HG03066 (cell line): ENCODE results near the gene ZBTB45.

Source experiments
- ATAC-seq: cut with Tn5 transposase; IDR thresholded peaks from one replicate; pipeline ENCODE4 v1.9.1; 2021; ENCODE audit warnings: low read depth; ENCODE audit not compliant: unreplicated experiment

The ZBTB45 gene

DNA sequence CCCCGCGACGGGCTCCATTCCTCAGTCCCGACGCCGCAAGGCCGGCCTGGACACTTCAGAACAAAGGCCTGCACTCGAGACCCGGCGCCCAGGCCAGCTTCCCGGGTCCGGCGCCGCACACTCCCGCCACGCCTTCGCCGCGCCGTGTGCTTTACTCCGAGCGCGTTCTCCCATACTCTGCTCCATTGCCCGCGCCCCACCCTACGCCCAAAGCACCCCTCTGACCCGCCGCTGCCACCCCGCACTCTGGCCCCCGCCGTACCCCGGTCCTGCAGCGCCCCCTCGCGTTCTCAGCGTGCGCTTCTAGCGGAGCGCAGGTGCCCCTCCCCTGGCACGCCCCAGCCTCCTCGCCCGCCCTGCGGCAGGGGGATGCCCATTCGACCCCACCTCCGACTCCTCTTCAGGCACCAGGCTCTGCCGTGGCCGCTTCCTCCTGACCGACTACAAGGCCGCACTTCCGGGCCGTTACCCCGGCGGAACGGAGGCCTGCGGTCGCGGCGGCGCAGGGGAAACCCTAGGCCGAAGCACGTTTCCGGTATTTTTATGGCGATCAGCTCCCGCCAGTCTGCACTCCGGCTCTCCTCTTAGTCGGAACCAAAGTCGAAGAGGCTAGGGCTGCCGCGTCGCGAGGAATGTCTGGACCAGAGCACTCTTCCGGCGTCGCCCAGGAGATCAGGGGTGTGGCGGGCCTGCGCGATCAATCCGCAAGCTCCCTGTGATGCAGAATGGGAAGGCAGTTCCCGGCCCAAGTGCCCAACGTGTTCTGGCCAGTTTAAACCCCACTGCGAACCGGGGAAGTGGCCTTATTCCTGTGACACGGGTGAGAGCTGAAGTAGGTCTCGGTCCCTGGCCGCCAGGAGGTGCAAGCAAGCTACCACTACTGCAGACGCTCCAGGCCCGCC lies at the start of gene ZBTB45:
ZBTB45 (minus strand) TSS at position 456 of the 902 bp plus-strand sequence. CDS start 2,137 bp downstream, outside the sequence.
- ATAC-seq, result peak; percentile 70

DNA sequence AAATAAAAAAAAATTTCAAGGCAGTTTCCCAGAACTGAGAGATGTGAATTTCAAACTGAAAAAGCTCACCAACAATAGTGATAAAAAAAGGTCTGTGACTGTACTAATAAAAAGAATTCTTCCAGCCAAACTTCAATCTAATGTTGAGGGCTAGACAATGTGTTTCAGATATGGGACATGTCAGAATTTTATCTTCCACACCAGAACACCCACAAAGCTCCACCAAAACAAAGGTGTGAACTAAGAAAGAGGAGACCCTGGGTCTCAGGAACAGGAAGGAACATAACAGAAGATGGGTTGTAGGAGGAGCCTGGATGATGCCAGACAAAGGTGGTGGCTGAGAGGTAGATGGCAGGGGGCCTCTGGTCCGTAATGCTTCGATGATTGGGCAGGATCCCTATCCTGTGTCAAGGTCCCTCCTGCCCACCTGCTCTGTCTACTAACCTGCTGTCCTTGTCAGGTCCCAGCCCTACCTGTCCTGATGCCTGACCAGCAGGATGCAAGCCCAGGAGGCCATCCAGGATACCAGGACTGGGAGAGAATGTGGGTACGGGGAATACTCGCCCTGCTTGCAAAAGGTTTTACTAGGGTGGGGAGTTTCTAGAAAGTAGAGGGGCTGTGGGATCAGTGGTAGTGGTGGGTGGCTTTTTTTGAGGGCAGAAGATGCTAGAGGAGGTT lies 49.0 kb upstream of the ZBTB45 start:
- ATAC-seq, result no peak

DNA sequence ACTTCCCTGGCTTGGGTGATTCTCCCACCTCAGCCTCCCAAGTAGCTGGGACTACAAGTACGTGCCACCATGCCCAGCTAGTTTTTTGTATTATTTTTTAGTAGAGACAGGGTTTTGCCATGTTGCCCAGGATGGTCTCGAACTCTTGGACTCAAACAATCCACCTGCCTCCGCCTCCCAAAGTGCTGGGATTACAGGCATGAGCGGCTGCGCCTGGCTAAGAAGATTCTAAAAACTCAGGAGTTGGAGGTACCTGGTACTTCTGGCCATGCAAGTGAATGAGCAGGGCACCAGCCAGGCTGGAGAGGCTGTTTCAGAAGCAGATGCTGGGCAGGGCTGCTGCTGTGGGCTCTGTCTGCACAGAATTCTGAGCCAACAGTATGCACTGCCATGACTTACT lies 47.4 kb upstream of the ZBTB45 start:
- no peak for ATAC-seq

DNA sequence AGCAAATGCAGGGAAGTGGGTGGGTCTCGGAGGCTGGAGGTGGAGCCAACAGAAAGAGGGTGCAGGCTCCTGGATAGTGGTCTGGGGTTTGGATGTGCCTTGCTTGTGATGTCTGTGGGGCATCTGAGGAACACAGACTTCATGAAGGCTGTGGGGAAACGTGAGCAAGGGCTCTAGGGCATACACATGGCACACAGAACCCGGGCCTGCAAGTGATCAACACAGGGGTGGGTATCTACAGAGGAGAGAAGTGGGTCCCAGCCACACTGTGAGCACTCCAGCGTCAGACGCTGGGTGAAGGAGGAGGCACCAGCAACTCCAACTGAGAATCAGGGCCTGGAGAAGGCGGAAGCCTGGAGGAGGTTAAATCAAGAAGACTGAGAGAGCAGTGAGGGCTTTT lies 44.2 kb upstream of the ZBTB45 start:
- ATAC-seq, result no peak

DNA sequence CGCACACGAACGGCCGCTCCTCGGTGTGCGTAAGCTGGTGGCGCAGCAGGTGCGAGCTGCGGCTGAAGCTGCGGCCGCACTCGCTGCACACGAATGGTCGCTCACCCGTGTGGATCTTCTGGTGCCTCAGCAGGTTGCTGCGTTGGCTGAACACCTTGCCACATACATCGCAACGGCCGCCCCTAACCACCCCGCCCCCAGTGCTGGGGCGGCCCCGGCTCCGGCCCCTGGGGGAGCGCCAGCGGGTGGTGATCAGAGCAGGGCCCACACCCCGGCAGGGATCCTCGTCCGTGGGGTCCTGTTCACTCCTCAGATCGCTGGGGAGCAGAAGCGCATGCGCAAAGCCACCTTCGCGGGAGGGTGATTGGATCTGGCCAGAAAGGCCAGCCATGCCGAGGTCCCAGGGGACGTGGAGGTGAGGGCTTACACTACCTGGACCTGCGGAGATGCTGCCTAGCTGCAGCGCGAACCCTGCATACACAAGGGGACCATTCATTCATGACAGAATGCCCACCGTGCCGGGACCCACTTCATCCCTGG lies 43.5 kb upstream of the ZBTB45 start:
- ATAC-seq, result no peak

DNA sequence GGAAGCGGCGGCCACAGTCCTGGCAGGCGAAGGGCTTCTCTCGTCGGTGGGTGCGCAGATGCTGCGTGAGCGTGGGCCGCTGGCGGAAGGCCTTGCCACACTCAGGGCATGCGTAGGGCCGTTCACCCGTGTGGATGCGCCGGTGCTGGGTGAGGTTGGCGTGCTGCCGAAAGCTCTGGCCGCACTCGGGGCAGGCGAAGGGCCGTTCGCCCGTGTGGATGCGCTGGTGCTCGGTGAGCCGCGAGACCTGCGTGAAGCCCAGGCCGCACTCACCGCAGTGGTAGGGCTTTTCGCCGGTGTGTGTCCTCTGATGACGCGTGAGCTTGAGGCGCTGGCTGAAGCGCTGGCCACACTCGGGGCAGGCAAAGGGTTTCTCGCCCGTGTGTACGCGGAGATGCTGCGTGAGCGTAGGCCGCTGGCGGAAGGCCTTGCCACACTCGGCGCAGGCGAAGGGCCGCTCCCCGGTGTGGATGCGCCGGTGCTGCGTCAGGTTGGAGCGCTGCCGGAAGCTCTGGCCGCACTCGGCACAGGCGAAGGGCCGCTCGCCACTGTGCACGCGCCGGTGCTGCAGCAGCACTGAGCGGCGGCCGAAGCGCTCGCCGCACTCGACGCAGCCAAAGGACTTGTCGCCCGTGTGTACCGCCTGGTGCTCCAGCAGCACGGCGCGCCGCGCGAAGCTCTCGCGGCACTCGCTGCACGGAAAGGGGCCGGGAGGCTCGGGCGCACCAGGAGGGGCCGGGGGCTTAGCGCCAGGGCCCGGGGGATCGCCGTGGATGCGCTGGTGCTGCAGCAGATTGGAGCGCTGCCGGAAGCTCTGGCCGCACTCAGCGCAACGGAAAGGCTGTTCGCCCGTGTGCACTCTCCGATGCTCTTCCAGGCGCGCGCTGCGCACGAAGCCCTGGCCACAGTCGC lies 42.8 kb upstream of the ZBTB45 start:
- no peak for ATAC-seq

DNA sequence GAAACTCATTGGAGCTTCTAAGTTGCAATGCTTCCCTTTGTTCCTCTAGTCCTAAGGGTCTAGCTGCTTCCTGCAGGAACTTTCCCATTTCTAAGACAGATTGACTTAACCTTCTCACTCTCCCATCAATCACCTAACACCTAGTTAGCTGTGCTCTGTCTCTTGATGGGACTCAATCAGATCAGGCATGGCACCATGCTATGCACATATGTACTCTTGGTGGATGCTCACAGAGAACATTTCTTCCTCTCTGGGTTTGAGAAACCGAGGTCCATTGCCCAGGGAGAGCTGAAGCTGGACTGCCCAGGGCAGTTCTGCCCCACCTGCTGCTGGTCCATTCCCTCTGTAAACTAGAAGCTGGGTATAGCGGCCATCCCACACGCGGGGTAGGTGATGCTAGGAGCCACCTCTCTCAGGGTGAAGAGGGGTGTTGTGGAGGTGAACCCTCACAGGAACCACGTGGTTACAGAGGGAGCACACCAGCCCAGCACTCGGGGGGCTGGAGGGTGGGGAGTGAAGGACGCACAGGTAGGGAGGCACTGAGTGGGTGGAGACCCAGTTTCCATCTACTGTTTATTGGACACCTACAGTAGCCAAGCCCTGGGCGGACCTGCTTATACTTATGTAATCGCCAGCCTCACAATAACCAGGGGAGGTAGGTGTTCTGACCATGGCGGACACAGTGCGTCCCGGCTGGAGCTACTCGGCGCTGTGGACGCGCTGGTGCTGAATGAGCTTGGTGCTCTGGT lies 41.9 kb upstream of the ZBTB45 start:
- no peak for ATAC-seq

DNA sequence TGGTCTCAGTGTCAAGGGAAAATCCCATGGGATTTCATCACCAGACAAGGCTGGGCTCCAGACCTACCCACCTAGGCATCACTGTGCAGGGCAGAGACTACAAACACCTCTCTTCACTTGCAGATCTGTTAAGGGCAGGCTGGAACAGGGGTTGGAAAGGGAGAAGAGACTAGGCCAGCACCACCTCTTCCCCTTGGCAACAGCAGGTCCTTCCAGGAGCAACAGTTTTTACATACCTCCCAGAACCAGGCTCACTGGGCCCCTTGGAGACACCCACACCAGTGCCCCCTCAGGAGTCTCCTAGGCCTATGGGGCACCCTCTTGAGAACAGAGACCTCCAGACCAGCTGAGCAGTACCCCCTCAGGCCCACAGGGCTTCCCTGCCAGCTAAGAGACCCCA lies 41.3 kb upstream of the ZBTB45 start:
- ATAC-seq, result no peak

DNA sequence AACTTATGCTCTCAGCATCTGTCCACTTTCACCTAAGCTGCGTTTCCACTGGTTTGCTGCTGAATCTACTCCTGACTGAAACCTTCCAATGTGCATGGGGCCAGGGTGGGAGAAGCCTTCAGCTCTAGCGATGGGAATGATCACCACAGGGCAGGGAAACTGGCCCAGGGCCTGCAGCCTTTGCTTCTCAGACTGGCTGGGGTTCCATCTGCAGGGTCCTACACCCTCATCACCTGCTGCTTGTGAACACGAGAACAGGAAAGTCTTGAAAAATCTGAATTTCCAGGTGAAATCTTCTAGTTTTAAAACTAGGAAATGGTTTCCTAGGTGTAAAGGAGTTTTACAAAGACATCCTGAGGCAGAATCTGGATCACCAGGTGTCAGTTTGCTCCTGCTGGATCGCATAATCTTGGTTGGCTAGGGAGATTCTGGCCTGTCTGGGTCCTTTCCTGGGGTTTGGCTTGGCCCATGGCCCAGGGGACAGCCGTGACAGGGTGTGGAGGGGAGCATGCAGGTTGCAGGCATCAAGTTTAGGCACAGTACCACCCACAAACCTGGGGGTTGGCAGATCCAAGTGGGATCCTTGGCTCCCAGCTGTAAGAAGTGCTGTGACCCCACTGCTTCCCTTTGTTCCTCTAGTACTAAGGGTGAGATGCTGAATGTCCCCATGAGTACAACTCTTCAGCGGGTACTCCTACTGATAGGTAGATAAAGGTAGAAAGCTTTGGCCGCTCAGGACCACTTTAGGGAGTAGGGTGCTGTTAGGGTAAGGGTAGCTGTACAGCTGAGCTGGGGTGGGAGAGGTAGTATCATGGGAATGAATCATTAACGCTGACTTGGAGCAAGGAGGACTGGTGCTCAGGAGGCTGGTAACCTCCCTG lies 40.6 kb upstream of the ZBTB45 start:
- no peak for ATAC-seq

DNA sequence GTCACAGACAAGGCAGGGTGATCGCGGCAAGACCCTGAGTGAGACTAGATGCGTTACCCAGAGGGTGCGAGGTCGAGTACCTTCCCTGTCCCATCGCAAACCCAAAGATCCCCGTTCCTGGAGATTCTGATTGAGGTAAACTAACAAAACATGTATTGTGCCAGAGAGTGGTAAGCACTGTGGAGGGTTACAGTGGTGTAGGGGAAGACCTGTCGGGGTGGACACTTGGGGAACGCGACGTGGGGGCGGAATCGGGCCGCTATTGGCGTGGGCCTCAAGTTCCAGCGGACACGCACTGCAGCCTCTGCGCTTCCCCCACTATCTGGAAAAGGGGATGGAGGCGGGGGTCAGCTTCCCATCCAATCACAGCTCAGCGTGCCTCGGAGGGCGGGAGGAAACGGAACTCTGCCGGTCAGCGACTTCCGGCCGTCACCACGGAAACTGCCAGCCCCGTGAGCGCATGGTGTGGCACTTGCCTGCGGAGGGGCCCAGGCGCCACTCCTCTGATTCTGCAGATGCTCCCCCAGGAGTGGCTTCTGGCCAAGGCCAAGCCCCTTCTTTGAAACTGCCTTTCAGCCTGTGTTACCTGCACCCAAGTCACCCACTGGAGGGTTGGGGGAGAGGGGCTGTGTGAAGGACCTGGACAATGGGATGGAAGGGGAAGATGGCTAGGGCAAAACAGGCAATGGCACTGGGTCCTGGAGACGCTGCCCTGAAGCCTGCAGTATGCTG lies 39.8 kb upstream of the ZBTB45 start:
- ATAC-seq, result no peak

DNA sequence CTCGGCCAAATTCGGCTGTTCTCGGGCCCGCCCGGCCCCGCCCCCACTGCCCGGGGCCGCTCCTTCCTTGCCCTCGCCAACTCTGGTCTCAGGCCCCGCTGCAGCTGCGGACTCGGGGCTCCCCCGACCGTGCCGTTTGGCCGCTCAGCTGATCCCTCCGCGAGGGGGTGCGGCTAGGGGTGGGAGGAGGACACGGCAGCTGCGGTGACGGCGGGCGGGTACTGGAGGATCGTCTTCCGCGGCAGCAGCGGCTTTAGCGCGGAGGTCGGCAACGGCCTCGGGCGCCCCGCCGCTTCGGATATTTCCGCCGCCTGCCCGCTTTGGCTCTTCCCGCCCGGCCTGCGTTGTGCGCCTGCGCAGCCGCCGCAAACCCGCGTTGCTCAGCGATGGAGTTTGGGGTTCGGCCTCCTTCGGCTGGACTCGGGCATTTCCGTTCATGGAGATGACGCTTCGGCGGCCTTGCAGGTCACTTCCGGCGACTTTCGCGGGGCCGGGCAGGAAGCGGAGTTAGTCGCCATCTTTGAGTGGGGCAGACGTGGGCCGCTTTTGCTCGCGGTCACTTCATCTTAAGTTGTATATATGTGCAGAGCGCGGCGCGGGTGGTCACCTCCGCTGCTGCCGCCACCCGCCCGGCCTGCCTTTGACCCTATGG lies 39.1 kb upstream of the ZBTB45 start:
- peak; percentile 49 for ATAC-seq

DNA sequence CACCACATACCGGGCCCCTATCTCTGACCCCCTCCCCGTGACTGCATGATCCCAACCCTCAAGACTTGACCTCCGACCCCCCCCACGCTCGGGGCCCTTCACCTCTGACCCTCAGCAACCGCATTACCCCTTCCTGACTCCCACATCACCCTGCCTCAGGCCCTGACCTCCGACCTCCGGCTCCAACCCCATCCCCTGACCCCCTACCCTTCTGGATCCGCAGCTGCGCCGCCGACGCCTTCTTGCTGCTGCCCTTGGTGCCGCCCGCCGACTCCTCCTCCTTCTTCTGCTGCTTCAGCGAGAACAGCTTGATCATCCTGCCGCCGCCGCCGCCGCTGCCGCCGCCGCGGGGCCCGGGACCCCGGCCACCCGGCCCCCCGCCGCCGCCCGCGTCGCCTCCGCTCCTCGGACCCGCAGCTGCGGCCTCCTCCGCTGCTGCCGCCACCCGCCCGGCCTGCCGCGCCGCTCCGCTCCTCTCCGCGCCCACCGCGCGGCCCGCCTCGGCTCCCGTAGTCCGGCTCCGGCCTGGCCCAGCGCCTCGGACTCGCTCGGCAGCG lies 38.5 kb upstream of the ZBTB45 start, which contains the start of gene UBE2M:
UBE2M (minus strand) TSS at position 546 of the 557 bp plus-strand sequence; CDS start at position 316, 230 bp downstream.
- no peak for ATAC-seq

DNA sequence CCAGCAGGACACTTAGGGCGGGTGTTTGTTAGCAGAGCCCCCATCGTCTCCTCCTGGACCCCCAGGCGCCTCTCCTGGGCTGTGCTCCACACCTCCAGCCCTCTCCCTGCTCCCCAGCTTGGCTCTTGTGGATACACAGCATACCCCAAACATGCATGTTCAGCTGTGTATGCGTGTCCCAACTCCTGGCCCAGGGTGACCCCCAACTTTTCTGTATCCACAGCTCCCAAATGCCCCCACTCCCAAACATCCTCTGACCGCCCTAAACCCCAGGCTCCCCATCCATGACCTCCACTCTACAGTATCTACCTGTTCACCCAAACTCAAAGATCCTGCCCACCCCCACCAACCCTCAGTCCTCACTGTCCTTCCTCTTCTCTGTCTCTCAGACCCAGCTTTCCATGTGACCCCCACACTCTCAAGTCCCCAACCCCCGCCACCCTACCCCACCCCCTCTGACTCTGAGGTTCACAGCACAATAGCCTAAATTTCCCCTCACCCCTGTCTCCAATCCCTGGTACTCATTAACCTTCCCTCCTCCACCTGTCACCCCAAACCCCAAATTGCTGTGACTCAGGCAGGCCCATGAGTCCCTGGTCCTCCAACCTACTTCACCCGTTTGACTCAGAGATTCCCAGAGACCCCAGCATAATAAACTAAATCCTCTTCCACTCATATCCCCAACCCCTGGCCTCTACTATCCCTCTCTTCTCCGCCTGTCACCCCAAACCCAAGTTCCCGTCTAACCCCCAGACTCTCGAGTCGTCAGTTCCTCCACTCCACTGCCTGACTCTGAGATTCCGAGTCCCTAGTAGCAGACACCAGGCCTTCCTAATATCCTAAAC lies 37.8 kb upstream of the ZBTB45 start:
- no peak for ATAC-seq

DNA sequence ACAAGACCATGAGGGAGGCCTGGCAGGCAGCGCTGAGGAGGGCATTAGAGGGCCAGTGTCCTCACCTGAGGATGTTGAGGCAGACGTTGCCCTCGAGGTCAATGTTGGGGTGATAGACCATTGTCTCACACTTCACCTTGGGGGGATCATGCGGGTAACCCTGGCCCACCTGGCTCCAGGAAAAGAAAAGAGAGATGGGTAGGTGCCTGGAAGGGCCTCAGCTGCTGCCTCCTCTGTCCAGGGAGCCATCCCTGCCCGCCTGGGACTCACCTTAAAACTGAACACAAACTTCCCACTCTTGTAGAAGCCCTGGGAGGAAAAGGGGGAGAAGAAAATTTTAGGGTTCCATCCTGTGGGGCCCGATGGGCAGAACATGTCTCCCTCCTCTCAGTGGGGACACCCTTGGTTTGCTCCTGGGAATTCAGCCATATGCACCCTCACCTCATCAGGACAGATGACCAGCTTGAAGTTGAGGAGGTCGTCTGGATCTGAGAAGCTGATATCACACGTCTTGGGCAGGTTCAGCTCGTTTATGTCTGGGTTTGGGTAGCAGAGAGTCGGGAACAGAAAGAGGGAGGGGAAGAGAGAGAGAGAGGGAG lies 37.1 kb upstream of the ZBTB45 start:
- no peak for ATAC-seq

DNA sequence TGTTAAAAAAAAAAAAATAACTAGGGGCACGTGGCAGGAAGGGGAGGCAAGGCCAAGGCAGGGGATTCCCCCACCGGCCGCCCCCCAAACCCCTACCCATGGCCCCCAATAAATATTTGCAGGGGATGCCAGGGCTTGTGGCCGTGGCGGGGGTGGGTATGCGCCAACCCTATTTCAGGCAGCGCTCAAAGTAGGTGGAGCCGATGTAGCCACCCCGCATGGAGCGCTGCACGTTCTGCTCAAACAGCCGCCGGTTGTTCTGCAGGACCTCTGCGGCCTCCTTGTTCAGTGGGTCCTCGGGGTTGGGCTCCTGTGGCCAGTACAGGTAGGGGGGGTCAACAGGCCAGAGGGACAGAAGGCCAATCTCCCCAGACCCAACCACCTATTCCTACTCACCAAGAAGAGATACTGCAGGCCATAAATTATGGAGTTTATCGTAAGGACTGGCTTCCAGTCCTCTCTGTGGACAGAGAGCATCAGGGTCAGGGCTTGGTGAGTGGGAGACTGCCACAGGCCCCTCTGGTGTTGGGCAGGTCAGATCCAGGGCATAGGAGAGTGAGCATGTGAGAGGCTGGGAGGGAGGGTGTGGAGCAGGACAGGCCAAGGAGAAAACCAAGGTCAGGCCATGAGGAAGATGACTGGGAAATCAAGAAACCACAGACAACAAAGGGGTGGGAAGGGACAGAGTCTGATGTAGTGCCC lies 36.5 kb upstream of the ZBTB45 start:
- no peak for ATAC-seq
